ENCODE measurements around the gene MAP2K3.

Gene MAP2K3

DNA sequence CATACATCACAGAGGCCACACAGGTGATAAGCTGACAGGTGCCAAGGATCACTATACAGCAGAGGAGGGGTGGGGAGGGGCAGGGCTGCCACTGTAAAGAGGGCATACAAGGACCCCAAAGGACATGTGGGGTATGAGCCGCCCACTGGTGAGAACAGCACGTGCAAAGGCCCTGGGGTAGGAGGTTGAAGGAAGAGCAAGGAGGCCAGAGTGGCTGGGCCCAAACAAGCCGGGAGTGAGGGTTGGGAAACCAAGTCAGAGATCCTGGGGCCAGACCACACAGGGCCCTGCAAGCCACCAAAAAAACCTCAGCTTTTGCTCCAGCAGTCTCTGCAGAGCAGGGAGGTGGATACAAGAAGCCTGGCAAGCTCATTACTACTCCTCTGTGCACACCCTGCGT lies 37.8 kb upstream of the MAP2K3 start:
- Histone ChIP-seq H3K27ac (ENCODE audit: low read depth in 2 of 2, low read length in 2 of 2) (no peak overlapping the region), H3K27me3 (ENCODE audit: control insufficient read depth in 2 of 2, insufficient read depth in 2 of 2, low read length in 2 of 2) (no peaks in the 10 kb centered on the region), H3K4me1 (ENCODE audit: control insufficient read depth in 2 of 2, insufficient read depth in 2 of 2, low read length in 2 of 2) (no peaks in the 10 kb centered on the region), H3K9ac (ENCODE audit: low read depth in 1 of 2, low read length in 2 of 2) (no peak overlapping the region), H3K9me3 (ENCODE audit: control insufficient read depth in 2 of 2, low read length in 2 of 2) (no peaks in the 10 kb centered on the region), H3K36me3 (ENCODE audit: control insufficient read depth in 2 of 2, insufficient read depth in 2 of 2, low read length in 2 of 2) (no peaks in the 10 kb centered on the region), H3K4me3 (ENCODE audit: low read length in 2 of 2) (no peak overlapping the region)

DNA sequence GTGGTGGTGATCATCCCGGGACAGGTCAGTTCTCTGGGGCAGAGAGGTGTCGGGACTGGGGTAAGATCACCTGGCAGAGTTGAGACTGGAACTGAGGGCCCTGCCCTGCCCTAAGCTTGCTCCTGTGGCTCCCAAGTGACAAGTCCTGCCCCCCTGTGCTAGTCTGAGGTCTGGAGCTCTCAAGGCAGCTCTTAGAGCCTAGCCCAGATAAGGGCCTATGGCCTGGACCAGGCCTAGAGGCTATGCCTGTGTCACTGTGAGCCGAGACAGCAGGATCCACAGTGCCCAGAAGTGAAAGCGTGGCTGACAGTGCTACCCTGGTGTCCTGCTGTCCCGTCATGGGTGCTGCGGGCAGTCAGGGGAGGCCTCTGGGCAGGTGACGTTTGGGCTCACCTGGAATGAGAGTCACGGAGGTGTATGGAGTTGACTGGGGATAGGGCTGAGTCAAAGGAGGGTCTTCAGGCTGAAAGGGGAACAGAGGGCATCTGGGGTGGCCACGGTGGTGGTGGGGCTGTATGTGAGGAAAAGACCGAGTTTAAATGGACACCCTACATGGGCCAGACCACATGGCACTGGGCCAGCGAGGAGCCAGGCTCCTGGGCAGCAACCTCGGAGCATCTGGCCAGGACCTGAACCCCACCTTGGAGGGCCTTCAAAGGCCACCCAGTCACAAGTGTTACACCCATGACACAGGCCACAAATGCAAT lies 36.8 kb upstream of the MAP2K3 start:
- Histone ChIP-seq H3K4me3 (ENCODE audit: low read length in 2 of 2) (no peak overlapping the region), H3K36me3 (ENCODE audit: control insufficient read depth in 2 of 2, insufficient read depth in 2 of 2, low read length in 2 of 2) (no peaks in the 10 kb centered on the region), H3K9me3 (ENCODE audit: control insufficient read depth in 2 of 2, low read length in 2 of 2) (no peaks in the 10 kb centered on the region), H3K4me1 (ENCODE audit: control insufficient read depth in 2 of 2, insufficient read depth in 2 of 2, low read length in 2 of 2) (peaks cover 0 to 2% of the 10 kb centered on the region in 2 donors), H3K27ac (ENCODE audit: low read depth in 2 of 2, low read length in 2 of 2) (no peak overlapping the region), H3K27me3 (ENCODE audit: control insufficient read depth in 2 of 2, insufficient read depth in 2 of 2, low read length in 2 of 2) (no peaks in the 10 kb centered on the region), H3K9ac (ENCODE audit: low read depth in 1 of 2, low read length in 2 of 2) (no peak overlapping the region)

DNA sequence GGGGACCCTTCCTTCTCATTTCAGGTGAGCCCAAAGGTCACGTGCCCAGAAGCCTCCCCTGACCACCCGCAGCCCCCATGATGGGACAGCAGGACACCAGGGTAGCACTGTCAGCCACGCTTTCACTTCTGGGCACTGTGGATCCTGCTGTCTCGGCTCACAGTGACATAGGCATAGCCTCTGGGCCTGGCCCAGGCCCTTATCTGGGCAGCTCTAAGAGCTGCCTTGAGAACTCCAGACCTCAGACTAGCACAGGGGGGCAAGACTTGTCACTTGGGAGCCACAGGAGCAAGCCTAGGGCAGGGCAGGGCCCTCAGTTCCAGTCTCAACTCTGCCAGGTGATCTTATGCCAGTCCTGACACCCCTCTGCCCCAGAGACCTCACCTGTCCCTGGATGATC lies 36.0 kb upstream of the MAP2K3 start:
- Histone ChIP-seq H3K4me1 (ENCODE audit: control insufficient read depth in 2 of 2, insufficient read depth in 2 of 2, low read length in 2 of 2) (peaks cover under 1 to 2% of the 10 kb centered on the region in 2 donors), H3K4me3 (ENCODE audit: low read length in 2 of 2) (no peak overlapping the region), H3K27ac (ENCODE audit: low read depth in 2 of 2, low read length in 2 of 2) (no peak overlapping the region), H3K27me3 (ENCODE audit: control insufficient read depth in 2 of 2, insufficient read depth in 2 of 2, low read length in 2 of 2) (no peaks in the 10 kb centered on the region), H3K9ac (ENCODE audit: low read depth in 1 of 2, low read length in 2 of 2) (no peak overlapping the region), H3K9me3 (ENCODE audit: control insufficient read depth in 2 of 2, low read length in 2 of 2) (no peaks in the 10 kb centered on the region), H3K36me3 (ENCODE audit: control insufficient read depth in 2 of 2, insufficient read depth in 2 of 2, low read length in 2 of 2) (no peaks in the 10 kb centered on the region)

DNA sequence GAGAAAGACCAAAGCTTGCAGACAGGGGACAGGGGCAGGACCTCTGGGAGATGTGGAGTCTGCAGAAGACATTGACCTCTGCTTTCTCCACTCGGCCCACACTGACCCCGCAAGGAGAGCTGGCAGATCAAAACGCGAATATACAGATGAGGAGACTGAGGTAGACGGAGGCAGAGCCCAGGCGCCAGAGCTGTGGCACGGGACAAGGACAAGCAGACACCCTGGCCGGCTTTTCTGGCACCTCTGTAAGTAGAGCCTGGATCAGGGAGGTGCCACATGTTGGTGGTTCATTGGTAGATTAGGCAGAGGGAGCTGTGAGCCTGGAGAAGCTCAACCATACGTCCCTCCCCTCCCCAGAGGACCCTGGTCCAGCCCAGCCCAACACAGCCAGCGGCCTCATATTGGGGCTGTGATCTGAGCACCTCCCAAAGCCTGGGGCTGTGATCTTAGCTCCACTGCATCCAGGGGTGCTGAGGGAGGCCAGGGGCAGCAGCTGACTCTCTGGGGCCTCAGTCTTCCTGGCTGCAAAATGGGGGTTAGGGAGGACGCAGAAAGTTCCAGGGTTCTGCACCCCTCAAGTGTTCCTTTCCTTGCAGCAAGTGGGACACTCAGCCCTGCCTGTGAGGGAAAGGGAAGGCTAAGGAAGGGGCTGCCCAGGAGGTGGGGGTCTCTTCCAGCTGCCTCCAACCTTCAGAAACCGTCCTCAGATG lies 35.3 kb upstream of the MAP2K3 start:
- Histone ChIP-seq H3K9ac (ENCODE audit: low read depth in 1 of 2, low read length in 2 of 2) (no peak overlapping the region), H3K36me3 (ENCODE audit: control insufficient read depth in 2 of 2, insufficient read depth in 2 of 2, low read length in 2 of 2) (no peaks in the 10 kb centered on the region), H3K4me3 (ENCODE audit: low read length in 2 of 2) (no peak overlapping the region), H3K4me1 (ENCODE audit: control insufficient read depth in 2 of 2, insufficient read depth in 2 of 2, low read length in 2 of 2) (peaks cover 5 to 9% of the 10 kb centered on the region in 2 donors), H3K27ac (ENCODE audit: low read depth in 2 of 2, low read length in 2 of 2) (no peak overlapping the region), H3K27me3 (ENCODE audit: control insufficient read depth in 2 of 2, insufficient read depth in 2 of 2, low read length in 2 of 2) (no peaks in the 10 kb centered on the region), H3K9me3 (ENCODE audit: control insufficient read depth in 2 of 2, low read length in 2 of 2) (no peaks in the 10 kb centered on the region)

DNA sequence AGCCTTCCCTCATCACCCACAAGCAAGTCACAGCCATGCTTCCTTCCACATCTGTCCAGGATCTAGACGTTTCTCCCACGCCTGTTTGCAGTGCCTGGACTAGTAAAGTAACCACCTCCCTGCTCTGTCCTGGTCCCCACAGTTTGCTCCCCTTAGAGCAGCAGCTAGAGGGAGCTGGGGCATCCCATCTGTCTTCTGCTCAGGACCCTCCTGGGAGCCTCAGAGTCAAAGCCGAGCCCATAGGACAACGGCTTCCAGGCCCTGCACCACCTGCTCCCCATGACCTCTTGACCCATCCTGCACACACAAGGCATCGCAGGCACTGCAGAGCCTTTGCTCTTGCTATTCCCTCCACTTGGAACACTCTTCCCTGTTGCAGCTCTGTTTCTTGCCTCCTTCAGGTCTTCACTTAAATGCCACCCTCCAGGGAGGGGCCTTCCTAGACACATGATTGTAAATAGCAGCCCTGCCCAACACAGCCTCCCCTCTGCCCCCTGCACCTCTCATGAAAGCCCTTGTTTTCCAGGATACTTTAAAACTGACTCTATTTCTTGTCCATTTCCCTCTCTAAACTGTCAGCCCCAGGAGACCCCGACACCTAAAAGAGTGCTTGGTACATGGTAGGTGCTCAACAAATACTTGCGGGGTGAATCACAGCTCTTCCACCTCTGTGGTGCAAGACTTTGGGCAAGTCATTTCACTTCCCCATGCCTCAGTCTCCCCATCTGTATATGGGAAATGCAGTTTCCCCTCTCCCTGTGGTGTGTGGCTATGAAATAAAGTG lies 34.4 kb upstream of the MAP2K3 start:
- no peaks in the 10 kb centered on the region for H3K27me3 ChIP-seq (ENCODE audit: control insufficient read depth in 2 of 2, insufficient read depth in 2 of 2, low read length in 2 of 2)
- H3K4me1 ChIP-seq (ENCODE audit: control insufficient read depth in 2 of 2, insufficient read depth in 2 of 2, low read length in 2 of 2), result peaks cover 5 to 9% of the 10 kb centered on the region in 2 donors
- no peaks in the 10 kb centered on the region for H3K9me3 ChIP-seq (ENCODE audit: control insufficient read depth in 2 of 2, low read length in 2 of 2)
- no peak overlapping the region for H3K4me3 ChIP-seq (ENCODE audit: low read length in 2 of 2)
- H3K9ac ChIP-seq (ENCODE audit: low read depth in 1 of 2, low read length in 2 of 2), result no peak overlapping the region
- H3K27ac ChIP-seq (ENCODE audit: low read depth in 2 of 2, low read length in 2 of 2), result no peak overlapping the region
- no peaks in the 10 kb centered on the region for H3K36me3 ChIP-seq (ENCODE audit: control insufficient read depth in 2 of 2, insufficient read depth in 2 of 2, low read length in 2 of 2)

DNA sequence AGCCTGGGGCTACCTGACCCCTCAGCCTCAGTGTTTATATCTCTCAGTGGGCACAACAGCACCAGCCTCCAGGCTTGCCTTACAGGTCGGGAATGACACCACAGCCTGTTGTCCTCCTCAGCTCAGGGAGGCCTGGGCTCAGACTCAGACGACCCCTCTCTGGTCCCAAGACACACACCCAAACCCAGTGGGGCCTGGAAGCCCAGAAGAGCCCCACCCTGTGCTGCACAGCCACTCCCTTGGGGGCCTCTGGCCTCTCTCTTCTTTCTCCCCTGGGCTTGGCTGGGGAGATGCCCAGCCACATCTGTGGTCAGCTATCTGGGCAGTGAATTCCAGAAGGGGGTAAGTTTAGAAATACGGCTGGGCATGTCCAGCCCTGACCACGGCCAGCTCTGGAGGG lies 33.7 kb upstream of the MAP2K3 start:
- Histone ChIP-seq H3K27ac (ENCODE audit: low read depth in 2 of 2, low read length in 2 of 2) (no peak overlapping the region), H3K9ac (ENCODE audit: low read depth in 1 of 2, low read length in 2 of 2) (no peak overlapping the region), H3K36me3 (ENCODE audit: control insufficient read depth in 2 of 2, insufficient read depth in 2 of 2, low read length in 2 of 2) (no peaks in the 10 kb centered on the region), H3K4me3 (ENCODE audit: low read length in 2 of 2) (no peak overlapping the region), H3K4me1 (ENCODE audit: control insufficient read depth in 2 of 2, insufficient read depth in 2 of 2, low read length in 2 of 2) (peaks cover 5 to 9% of the 10 kb centered on the region in 2 donors), H3K9me3 (ENCODE audit: control insufficient read depth in 2 of 2, low read length in 2 of 2) (no peaks in the 10 kb centered on the region), H3K27me3 (ENCODE audit: control insufficient read depth in 2 of 2, insufficient read depth in 2 of 2, low read length in 2 of 2) (no peaks in the 10 kb centered on the region)

DNA sequence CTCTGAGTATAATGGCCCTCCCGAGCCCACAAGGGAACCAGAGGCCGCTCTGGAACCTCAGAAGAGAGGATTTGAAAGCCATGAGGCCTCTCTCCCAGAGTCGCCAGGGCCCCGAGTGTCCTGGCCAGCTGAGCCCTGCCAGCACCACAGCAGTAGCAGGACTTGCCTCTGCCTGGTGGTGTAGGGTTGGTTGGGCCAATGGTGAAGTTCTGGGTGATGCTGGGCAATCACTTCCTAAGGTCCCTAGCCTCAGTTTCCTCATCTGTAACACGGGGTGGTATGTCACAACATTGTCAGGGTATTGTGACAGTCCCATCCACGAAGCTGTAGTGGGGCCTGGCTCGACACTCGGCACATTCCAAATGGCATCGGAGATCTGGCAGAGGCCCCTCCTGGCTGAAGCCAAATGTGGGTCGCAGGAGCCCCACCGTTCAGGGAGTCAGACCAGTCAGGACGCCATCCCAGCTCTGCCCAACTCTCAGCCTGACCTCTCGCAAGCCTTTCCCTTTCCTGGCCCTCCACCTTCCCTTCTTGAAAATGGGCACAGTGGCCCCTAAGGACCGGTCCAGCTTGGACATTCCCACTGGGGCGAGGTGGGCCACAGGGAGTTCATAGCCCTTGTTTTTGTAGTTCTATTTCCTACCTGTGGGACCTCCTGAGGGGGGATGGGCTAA lies 33.0 kb upstream of the MAP2K3 start:
- Histone ChIP-seq H3K36me3 (ENCODE audit: control insufficient read depth in 2 of 2, insufficient read depth in 2 of 2, low read length in 2 of 2) (no peaks in the 10 kb centered on the region), H3K4me1 (ENCODE audit: control insufficient read depth in 2 of 2, insufficient read depth in 2 of 2, low read length in 2 of 2) (peaks cover 5 to 9% of the 10 kb centered on the region in 2 donors), H3K4me3 (ENCODE audit: low read length in 2 of 2) (no peak overlapping the region), H3K9ac (ENCODE audit: low read depth in 1 of 2, low read length in 2 of 2) (no peak overlapping the region), H3K9me3 (ENCODE audit: control insufficient read depth in 2 of 2, low read length in 2 of 2) (no peaks in the 10 kb centered on the region), H3K27ac (ENCODE audit: low read depth in 2 of 2, low read length in 2 of 2) (no peak overlapping the region), H3K27me3 (ENCODE audit: control insufficient read depth in 2 of 2, insufficient read depth in 2 of 2, low read length in 2 of 2) (no peaks in the 10 kb centered on the region)

DNA sequence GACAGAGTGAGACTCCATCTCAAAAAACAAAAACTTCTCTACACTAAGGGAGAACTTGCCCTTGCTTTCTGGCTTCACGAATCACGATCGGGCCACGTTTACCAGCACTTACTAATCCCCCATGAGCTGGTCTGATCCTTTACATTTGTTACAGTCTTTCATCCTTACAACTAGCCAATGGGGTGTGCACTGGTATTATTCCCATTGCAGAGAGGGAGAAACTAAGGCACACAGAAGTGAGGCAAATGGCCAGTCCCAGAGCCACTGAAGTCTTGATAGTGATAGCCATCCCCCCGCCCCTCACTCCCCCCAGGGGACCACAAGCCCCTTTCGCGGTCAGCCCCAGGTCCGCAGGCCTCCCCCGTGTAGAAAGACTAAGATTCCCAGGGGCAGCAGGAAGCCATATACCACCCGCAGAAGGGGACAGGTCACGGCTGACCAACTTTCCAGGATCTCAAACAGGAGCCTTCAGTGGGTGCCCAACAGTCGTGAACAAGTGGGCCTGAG lies 32.2 kb upstream of the MAP2K3 start:
- Histone ChIP-seq H3K4me3 (ENCODE audit: low read length in 2 of 2) (peak overlapping the region; percentile 39 to 48), H3K4me1 (ENCODE audit: control insufficient read depth in 2 of 2, insufficient read depth in 2 of 2, low read length in 2 of 2) (peaks cover 5 to 9% of the 10 kb centered on the region in 2 donors), H3K36me3 (ENCODE audit: control insufficient read depth in 2 of 2, insufficient read depth in 2 of 2, low read length in 2 of 2) (no peaks in the 10 kb centered on the region), H3K27me3 (ENCODE audit: control insufficient read depth in 2 of 2, insufficient read depth in 2 of 2, low read length in 2 of 2) (no peaks in the 10 kb centered on the region), H3K9ac (ENCODE audit: low read depth in 1 of 2, low read length in 2 of 2) (no peak overlapping the region), H3K27ac (ENCODE audit: low read depth in 2 of 2, low read length in 2 of 2) (no peak overlapping the region), H3K9me3 (ENCODE audit: control insufficient read depth in 2 of 2, low read length in 2 of 2) (no peaks in the 10 kb centered on the region)

DNA sequence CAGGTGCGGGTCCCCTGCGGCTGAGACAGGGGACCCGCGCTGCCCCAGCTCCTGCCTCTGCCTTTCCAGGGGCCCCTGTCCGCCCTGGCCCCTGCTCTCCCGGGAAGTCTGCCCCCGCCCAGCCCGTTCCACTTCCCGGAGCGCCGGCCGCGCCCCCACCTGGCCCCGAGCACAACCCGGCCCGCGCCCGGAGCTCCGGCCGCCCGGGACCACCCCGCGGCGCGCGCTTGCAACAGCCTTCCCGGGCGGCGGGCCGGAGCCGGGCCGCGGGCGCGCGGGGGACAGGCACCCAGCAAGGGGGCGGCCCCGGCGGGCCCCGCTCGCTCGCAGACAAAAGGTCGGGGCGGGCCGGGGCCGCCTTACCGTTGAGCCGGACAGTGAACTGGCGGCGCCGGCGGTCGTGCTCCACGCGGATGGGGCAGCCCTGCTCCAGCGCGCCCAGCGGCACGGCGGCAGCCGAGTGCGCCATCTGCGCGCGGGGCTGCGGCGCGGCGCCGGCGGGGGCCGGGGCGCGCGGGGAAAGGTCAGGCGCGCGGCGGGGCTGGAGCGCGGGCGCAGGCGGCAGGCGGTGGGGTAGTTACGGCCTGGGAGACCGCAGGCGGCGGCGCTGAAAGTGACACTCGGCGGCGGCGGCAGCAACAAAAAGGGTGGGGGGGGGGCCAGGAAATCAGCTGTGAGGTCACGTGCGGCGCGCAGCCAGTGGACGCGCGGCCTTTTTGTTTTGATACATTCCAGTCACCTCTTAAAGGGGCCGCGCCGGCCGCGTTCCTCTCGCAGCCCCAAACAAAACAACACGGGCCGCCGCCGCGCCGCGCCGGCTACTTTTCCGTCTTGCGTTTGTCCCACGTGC lies 31.5 kb upstream of the MAP2K3 start, which contains the start of gene NATD1:
Gene NATD1, minus strand, starts transcription at position 615 of the 850 bp plus-strand sequence. Its CDS starts 146 bp downstream, at position 469.
- H3K27me3 ChIP-seq (ENCODE audit: control insufficient read depth in 2 of 2, insufficient read depth in 2 of 2, low read length in 2 of 2), result no peaks in the 10 kb centered on the region
- peak within 1 kb of the TSS; percentile 60 to 77 for H3K4me3 ChIP-seq (ENCODE audit: low read length in 2 of 2)
- peak within 1 kb of the TSS; percentile 50 to 66 for H3K9ac ChIP-seq (ENCODE audit: low read depth in 1 of 2, low read length in 2 of 2)
- H3K27ac ChIP-seq (ENCODE audit: low read depth in 2 of 2, low read length in 2 of 2), result peak within 1 kb of the TSS; percentile 38 to 48
- H3K9me3 ChIP-seq (ENCODE audit: control insufficient read depth in 2 of 2, low read length in 2 of 2), result no peaks in the 10 kb centered on the region
- no peaks in the 10 kb centered on the region for H3K36me3 ChIP-seq (ENCODE audit: control insufficient read depth in 2 of 2, insufficient read depth in 2 of 2, low read length in 2 of 2)
- peaks cover 5 to 9% of the 10 kb centered on the region in 2 donors for H3K4me1 ChIP-seq (ENCODE audit: control insufficient read depth in 2 of 2, insufficient read depth in 2 of 2, low read length in 2 of 2)
